Measurements from ENCODE around the gene PPP3R1. TPM values are rescaled to one million over a fixed set of nuclear protein-coding genes. Genes with fewer than 3 reads are reported as not detected.

The PPP3R1 gene
- total RNA-seq, 1 donor from 2014 or later, result 39.1 TPM

- no peak overlapping the region for H3K9ac ChIP-seq (ENCODE audit: low read depth in 1 of 3, low read length in 3 of 3)
- no peak overlapping the region for H3K27ac ChIP-seq (ENCODE audit: low read depth, low read length)
- H3K4me1 ChIP-seq (ENCODE audit: control insufficient read depth in 3 of 3, insufficient read depth in 3 of 3, low read length in 3 of 3), result no peaks in the 10 kb centered on the region
- H3K36me3 ChIP-seq (ENCODE audit: control insufficient read depth in 3 of 3, insufficient read depth in 3 of 3, low read length in 3 of 3), result peaks cover 6 to 32% (median 7%) of the 10 kb centered on the region in 3 donors
- H3K9me3 ChIP-seq (ENCODE audit: control insufficient read depth in 3 of 3, low read length in 3 of 3), result no peaks in the 10 kb centered on the region
- H3K4me3 ChIP-seq (ENCODE audit: low read length in 3 of 3), result no peak overlapping the region
- no peaks in the 10 kb centered on the region for H3K27me3 ChIP-seq (ENCODE audit: control insufficient read depth in 3 of 3, insufficient read depth in 3 of 3, low read length in 3 of 3)
Measured at GRCh38 chr2:68135448-68136320, 116.6 kb downstream of the PPP3R1 start.

- Histone ChIP-seq H3K36me3 (ENCODE audit: control insufficient read depth in 3 of 3, insufficient read depth in 3 of 3, low read length in 3 of 3) (peaks cover 6 to 36% (median 7%) of the 10 kb centered on the region in 3 donors), H3K9ac (ENCODE audit: low read depth in 1 of 3, low read length in 3 of 3) (no peak overlapping the region), H3K4me1 (ENCODE audit: control insufficient read depth in 3 of 3, insufficient read depth in 3 of 3, low read length in 3 of 3) (no peaks in the 10 kb centered on the region), H3K9me3 (ENCODE audit: control insufficient read depth in 3 of 3, low read length in 3 of 3) (no peaks in the 10 kb centered on the region), H3K27me3 (ENCODE audit: control insufficient read depth in 3 of 3, insufficient read depth in 3 of 3, low read length in 3 of 3) (no peaks in the 10 kb centered on the region), H3K27ac (ENCODE audit: low read depth, low read length) (no peak overlapping the region), H3K4me3 (ENCODE audit: low read length in 3 of 3) (no peak overlapping the region)
Measured at GRCh38 chr2:68134554-68134953, 117.8 kb downstream of the PPP3R1 start.

- H3K27ac ChIP-seq (ENCODE audit: low read depth, low read length), result no peak overlapping the region
- H3K9me3 ChIP-seq (ENCODE audit: control insufficient read depth in 3 of 3, low read length in 3 of 3), result no peaks in the 10 kb centered on the region
- H3K4me3 ChIP-seq (ENCODE audit: low read length in 3 of 3), result no peak overlapping the region
- H3K36me3 ChIP-seq (ENCODE audit: control insufficient read depth in 3 of 3, insufficient read depth in 3 of 3, low read length in 3 of 3), result peaks cover 6 to 36% (median 7%) of the 10 kb centered on the region in 3 donors
- no peaks in the 10 kb centered on the region for H3K4me1 ChIP-seq (ENCODE audit: control insufficient read depth in 3 of 3, insufficient read depth in 3 of 3, low read length in 3 of 3)
- H3K9ac ChIP-seq (ENCODE audit: low read depth in 1 of 3, low read length in 3 of 3), result no peak overlapping the region
- no peaks in the 10 kb centered on the region for H3K27me3 ChIP-seq (ENCODE audit: control insufficient read depth in 3 of 3, insufficient read depth in 3 of 3, low read length in 3 of 3)
Measured at GRCh38 chr2:68134120-68134519, 118.2 kb downstream of the PPP3R1 start.

Other genes starting within 250 kb of the PPP3R1 start
- gene C1D, start 189.5 kb downstream of the PPP3R1 start, total RNA-seq, result 15.1 TPM
- gene PNO1, start 94.6 kb downstream of the PPP3R1 start, total RNA-seq, result 11.0 TPM
- 17.7 TPM for gene CNRIP1, start 67.4 kb upstream of the PPP3R1 start, total RNA-seq
- 9.4 TPM for gene PLEK, start 112.8 kb upstream of the PPP3R1 start, total RNA-seq
- gene FBXO48, start 214.8 kb upstream of the PPP3R1 start, total RNA-seq, result under 0.01 TPM
- 8.4 TPM for gene APLF, start 215.1 kb upstream of the PPP3R1 start, total RNA-seq